GM06990 (cell line): Measurements from ENCODE around the gene METRNL.

ENCODE experiments used
- DNase-seq: peaks from one replicate; pipeline ENCODE4 v3.0.0-alpha.2; 2011; ENCODE audit not compliant: insufficient read length; ENCODE audit errors: extremely low read depth
- H3K27me3 ChIP-seq: replicated peaks from 2 replicates; pipeline ENCODE4 v1.6.0; 2011; ENCODE audit warnings: low read length; ENCODE audit not compliant: control insufficient read depth, insufficient read depth
- H3K36me3 ChIP-seq: 2 replicates; pipeline ENCODE4 v1.5.1; 2011; ENCODE audit warnings: low read length; ENCODE audit not compliant: control insufficient read depth, insufficient read depth
- H3K4me3 ChIP-seq: replicated peaks from 2 replicates; pipeline ENCODE4 v1.5.1; 2011; ENCODE audit warnings: low read depth, mild to moderate bottlenecking, control low read depth, low read length
- CTCF ChIP-seq: IDR thresholded peaks from 2 replicates; pipeline ENCODE4 v1.5.1; 2011; ENCODE audit warnings: low read length, control low read depth, mild to moderate bottlenecking, inconsistent platforms; ENCODE audit not compliant: insufficient read depth, poor library complexity, severe bottlenecking

METRNL gene

DNA sequence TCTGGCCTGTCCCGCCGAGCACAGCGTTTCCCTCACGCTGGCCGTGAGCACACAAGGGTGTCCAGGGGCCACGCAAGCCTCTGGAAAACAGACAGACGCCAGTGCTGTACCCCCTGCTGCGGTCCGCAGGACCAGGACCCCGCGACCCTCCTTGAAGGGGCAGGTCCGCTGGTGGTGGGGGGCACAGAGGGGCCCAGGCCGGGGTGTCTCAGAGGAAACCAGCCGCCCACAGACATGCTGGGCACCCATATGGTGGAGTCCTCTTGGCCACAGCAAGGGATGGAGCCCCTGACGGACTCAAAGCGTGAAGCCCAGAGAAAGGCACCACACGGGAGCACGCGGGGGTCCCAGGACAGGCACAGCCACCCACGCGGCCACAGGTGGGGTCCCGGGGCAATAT is 34.4 kb downstream of the METRNL start:
- no peak for TF ChIP-seq CTCF
- H3K4me3 ChIP-seq = no peak overlapping the region

DNA sequence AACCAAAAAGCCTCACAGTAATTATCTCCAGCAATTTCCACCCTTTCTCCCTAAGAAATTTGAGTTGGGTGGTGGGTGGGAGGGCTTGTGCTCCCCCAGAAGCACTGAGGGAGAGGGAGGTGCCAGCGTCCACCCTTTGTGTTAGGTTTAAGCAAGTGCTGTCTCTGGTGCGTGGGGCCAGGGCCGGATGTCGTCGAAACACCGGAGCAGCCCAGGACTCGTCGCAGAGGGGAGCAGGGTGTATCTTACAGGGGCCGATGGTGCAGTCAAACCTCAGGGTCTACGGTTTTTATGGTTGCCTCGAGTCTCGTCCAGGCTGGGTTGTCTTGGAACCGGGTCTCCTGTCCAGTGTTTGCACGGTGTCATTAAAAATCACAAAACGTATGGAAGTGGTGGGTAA is 35.3 kb downstream of the METRNL start:
- TF ChIP-seq CTCF = no peak
- no peak for DNase-seq
- H3K4me3 ChIP-seq = no peak overlapping the region
- peaks cover 2% of the 10 kb centered on the region; the same call in 1 of the 2 replicates for H3K27me3 ChIP-seq
- H3K36me3 ChIP-seq = no peaks in the 10 kb centered on the region

More for the DNA sequence above, 34.4 kb downstream of the METRNL start:
- Histone ChIP-seq H3K27me3 (peaks cover 2% of the 10 kb centered on the region; the same call in 1 of the 2 replicates), H3K36me3 (no peaks in the 10 kb centered on the region)
- DNase-seq = no peak

- no peak overlapping the region for H3K4me3 ChIP-seq
- H3K27me3 ChIP-seq = peaks cover 2% of the 10 kb centered on the region; the same call in 1 of the 2 replicates
- H3K36me3 ChIP-seq = no peaks in the 10 kb centered on the region
- no peak for TF ChIP-seq CTCF
- no peak for DNase-seq
Measured at GRCh38 chr17:83115202-83115651, 35.8 kb downstream of the METRNL start.

GRCh38 chr17:83115832-83116231 is 36.4 kb downstream of the METRNL start:
- DNase-seq = no peak
- peaks cover 2% of the 10 kb centered on the region; the same call in 1 of the 2 replicates for H3K27me3 ChIP-seq
- no peaks in the 10 kb centered on the region for H3K36me3 ChIP-seq
- TF ChIP-seq CTCF = no peak
- H3K4me3 ChIP-seq = no peak overlapping the region

DNA sequence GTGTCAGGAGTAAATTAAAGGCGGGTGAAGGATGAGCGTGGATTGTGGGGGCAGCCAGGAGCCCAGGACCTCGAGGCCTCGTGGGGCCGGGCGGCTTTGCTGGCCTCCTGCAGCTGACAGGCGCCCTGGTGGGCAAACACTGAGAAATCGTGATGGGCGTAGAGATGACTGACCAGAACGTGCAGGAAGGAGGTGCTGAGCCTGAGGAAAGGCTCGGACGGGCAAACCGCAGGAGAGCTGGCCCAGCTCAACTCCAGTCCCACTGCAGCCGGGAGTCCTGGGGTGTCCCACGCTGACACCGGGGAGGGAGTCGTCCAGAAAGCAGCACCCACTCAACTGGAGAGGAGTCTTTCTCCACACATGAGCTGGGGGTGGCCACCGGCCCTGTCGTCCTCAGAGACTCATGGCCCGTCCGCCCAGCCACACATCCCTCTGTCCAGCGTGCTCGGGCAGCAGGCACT is 36.9 kb downstream of the METRNL start:
- DNase-seq = no peak
- TF ChIP-seq CTCF = no peak
- H3K36me3 ChIP-seq = no peaks in the 10 kb centered on the region
- H3K27me3 ChIP-seq = peaks cover 2% of the 10 kb centered on the region; the same call in 1 of the 2 replicates
- H3K4me3 ChIP-seq = no peak overlapping the region

DNA sequence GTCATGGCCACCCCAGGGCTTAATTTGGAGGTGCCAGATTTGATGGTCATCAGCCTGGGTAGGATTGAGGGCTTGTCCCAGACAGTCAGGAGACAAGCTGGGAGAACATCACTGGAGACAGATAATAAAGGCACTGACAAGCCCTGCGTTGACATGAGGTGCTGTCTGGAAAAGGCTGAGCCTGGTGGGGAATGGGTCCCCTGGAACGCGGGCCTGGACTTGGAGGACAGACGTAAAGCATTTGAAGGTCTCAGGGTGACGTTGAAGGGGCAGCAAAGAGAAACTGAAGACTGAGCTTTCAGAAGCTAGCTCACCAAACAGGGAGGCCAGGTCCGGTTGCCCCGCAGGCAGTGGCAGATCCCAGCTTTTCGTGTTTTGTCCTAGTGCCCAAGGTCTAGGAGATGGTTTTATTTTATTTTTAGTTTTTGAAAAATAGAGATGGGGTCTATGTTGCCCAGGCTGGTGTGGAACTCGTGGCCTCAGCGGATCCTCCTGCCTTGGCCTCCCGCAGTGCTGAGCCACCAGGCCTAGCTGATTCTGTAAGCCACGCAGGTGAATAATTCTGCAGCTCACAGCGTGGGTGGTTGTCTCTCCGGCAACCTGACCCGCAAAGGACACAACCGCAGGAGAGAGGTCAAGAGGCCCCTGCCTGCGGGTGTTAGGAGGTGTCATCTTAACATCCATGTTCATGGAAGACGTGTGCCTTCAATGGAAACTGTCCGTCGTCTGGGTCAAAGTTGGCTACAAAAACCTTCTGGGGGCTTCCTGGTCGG is 37.6 kb downstream of the METRNL start:
- Histone ChIP-seq H3K36me3 (no peaks in the 10 kb centered on the region), H3K27me3 (peaks cover 2% of the 10 kb centered on the region; the same call in 1 of the 2 replicates)

More for the DNA sequence above, 37.6 kb downstream of the METRNL start:
- H3K4me3 ChIP-seq = no peak overlapping the region
- TF ChIP-seq CTCF = no peak
- DNase-seq = no peak
